Measurements from ENCODE around the gene TNRC6A.

GRCh38 chr16:24833352-24833751, 103.9 kb downstream of the TNRC6A start:
- TF ChIP-seq CTCF (IDR thresholded peaks at IDR 0.05) (no peak), POLR2AphosphoS5 (IDR thresholded peaks at IDR 0.05) (no peak)
